Neuronal stem cell (in vitro differentiated cells): ENCODE measurements around the gene TNRC18.
"Not testable (repeated sequence)": the region's sequence is repeated elsewhere in the genome, so short reads cannot be mapped to it uniquely, and the experiment has no call there.

Source experiments
- DNase-seq: peaks from one replicate; pipeline ENCODE4 v3.0.0-alpha.2; 2013; ENCODE audit warnings: low spot score
- H2AFZ ChIP-seq: one replicate; pipeline ENCODE4 v1.6.1; 2013; ENCODE audit warnings: mild to moderate bottlenecking, low read length, inconsistent platforms
- H2AK5ac ChIP-seq: 2 replicates; pipeline ENCODE4 v1.6.1; 2013; ENCODE audit warnings: low read depth, mild to moderate bottlenecking, inconsistent platforms, low read length, moderate library complexity, mixed read lengths
- H2BK120ac ChIP-seq: 2 replicates; pipeline ENCODE4 v1.6.1; 2013; ENCODE audit warnings: low read depth, mild to moderate bottlenecking, inconsistent platforms, low read length, moderate library complexity, mixed read lengths
- H2BK12ac ChIP-seq: one replicate; pipeline ENCODE4 v1.6.1; 2013; ENCODE audit warnings: low read length, inconsistent platforms
- H2BK15ac ChIP-seq: 2 replicates; pipeline ENCODE4 v1.6.1; 2013; ENCODE audit warnings: mild to moderate bottlenecking, low read length, inconsistent platforms, mixed read lengths
- H2BK5ac ChIP-seq: one replicate; pipeline ENCODE4 v1.6.1; 2013; ENCODE audit warnings: inconsistent platforms, mild to moderate bottlenecking, low read length, moderate library complexity
- H3K14ac ChIP-seq: one replicate; pipeline ENCODE4 v1.6.1; 2013; ENCODE audit warnings: low read length, inconsistent platforms
- H3K18ac ChIP-seq: 2 replicates; pipeline ENCODE4 v1.6.1; 2013; ENCODE audit warnings: low read length, inconsistent platforms
- H3K23ac ChIP-seq: 2 replicates; pipeline ENCODE4 v1.6.1; 2013; ENCODE audit warnings: low read depth, mild to moderate bottlenecking, mixed read lengths, low read length, inconsistent platforms; ENCODE audit not compliant: poor library complexity
- H3K27ac ChIP-seq: replicated peaks from 3 replicates; pipeline ENCODE4 v1.5.1; 2013; ENCODE audit warnings: low read length, inconsistent platforms
- H3K27me3 ChIP-seq, 3 experiments: 2 replicates each; pipeline ENCODE4 v1.6.1; 2013; ENCODE audit warnings: low read length in 3 of 3, mild to moderate bottlenecking in 2 of 3, inconsistent platforms in 1 of 3, low read depth in 1 of 3, mixed read lengths in 1 of 3, moderate library complexity in 1 of 3; ENCODE audit not compliant: control insufficient read depth in 3 of 3, insufficient read depth in 3 of 3
- H3K36me3 ChIP-seq, 2 donors: replicated peaks in 1 of 2; 2 replicates each; pipeline ENCODE4 v1.6.1; 2013; ENCODE audit warnings: low read length in 2 of 2; ENCODE audit not compliant: control insufficient read depth in 2 of 2, insufficient read depth in 2 of 2
- H3K4ac ChIP-seq: 2 replicates; pipeline ENCODE4 v1.6.1; 2013; ENCODE audit warnings: inconsistent platforms, mild to moderate bottlenecking, low read length, moderate library complexity
- H3K4me1 ChIP-seq, 2 donors: 1 replicate in 1 of 2; 2 replicates in 1 of 2; pipeline ENCODE4 v1.6.1; 2013; ENCODE audit warnings: low read length in 2 of 2, low read depth in 1 of 2; ENCODE audit not compliant: control insufficient read depth in 2 of 2, insufficient read depth in 1 of 2
- H3K4me2 ChIP-seq: one replicate; pipeline ENCODE4 v1.6.1; 2013; ENCODE audit warnings: mild to moderate bottlenecking, low read length, inconsistent platforms; ENCODE audit not compliant: insufficient read depth, poor library complexity, severe bottlenecking
- H3K4me3 ChIP-seq, 2 donors: 2 replicates each; pipeline ENCODE4 v1.5.1; 2013; ENCODE audit warnings: low read length in 2 of 2, mild to moderate bottlenecking in 2 of 2, inconsistent platforms in 1 of 2, moderate library complexity in 1 of 2
- H3K79me1 ChIP-seq: one replicate; pipeline ENCODE4 v1.6.1; 2013; ENCODE audit warnings: low read depth, mild to moderate bottlenecking, inconsistent platforms, low read length, moderate library complexity
- H3K9ac ChIP-seq: one replicate; pipeline ENCODE4 v1.6.1; 2013; ENCODE audit warnings: mild to moderate bottlenecking, low read depth, low read length, inconsistent platforms; ENCODE audit not compliant: poor library complexity
- H3K9me3 ChIP-seq, 2 donors: replicated peaks in 1 of 2; 2 replicates each; pipeline versions ENCODE3 to v1.6.1; 2013; ENCODE audit warnings: low read length in 2 of 2, mild to moderate bottlenecking in 2 of 2, inconsistent platforms in 1 of 2, low read depth in 1 of 2, mixed read lengths in 1 of 2, moderate library complexity in 1 of 2; ENCODE audit not compliant: control insufficient read depth in 2 of 2, insufficient read depth in 1 of 2
- H4K8ac ChIP-seq: one replicate; pipeline ENCODE4 v1.6.1; 2013; ENCODE audit warnings: low read depth, mild to moderate bottlenecking, inconsistent platforms, low read length, moderate library complexity
- H4K91ac ChIP-seq: one replicate; pipeline ENCODE4 v1.6.1; 2013; ENCODE audit warnings: low read length, low read depth, mild to moderate bottlenecking, inconsistent platforms; ENCODE audit not compliant: poor library complexity
- WGBS, 2 donors: extraction: QIAGEN DNeasy Blood & Tissue Kit; methylation state at CpG; one replicate each; pipeline ENCODE4 v1.1.7; 2013; ENCODE audit warnings: missing lambda C conversion rate in 2 of 2, mixed read lengths in 1 of 2; ENCODE audit not compliant: insufficient read length in 2 of 2, insufficient replicate concordance in 1 of 2; ENCODE audit errors: extremely low coverage in 2 of 2; 5-methylcytosine and 5-hydroxymethylcytosine counted together

The TNRC18 gene

DNA sequence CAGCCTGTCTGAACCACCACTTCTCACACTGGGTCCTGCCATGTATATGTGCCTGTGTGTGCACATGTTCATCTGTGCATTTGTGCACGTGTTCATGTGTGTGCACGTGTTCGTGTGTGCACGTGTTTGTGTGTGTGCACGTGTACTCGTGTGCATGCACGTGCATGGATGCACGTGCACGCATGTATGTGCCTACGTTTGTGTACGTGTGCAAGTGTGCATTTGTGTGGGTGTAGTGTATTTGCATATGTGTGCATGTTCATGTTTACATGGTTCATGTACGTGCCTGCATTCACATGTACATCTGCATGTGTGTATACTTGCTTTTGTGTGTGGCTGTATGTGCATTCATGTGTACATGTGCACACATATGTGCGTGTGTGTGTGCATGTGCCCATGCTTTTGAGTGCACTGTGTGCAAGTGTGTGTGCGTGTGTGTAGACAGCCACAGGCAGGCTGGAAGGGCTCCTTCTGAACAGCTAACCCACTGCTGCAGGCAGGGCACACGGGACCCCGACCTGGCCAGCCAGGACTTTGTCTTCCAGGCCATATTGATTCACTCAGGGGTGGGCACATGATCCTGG is 112.7 kb downstream of the TNRC18 start:
- Histone ChIP-seq H4K91ac (no peak overlapping the region), H3K36me3 (peaks cover 18 to 69% of the 10 kb centered on the region in 2 donors)
- WGBS, 2 donors = no CpG with 5 or more reads among the region's 16 CpGs

DNA sequence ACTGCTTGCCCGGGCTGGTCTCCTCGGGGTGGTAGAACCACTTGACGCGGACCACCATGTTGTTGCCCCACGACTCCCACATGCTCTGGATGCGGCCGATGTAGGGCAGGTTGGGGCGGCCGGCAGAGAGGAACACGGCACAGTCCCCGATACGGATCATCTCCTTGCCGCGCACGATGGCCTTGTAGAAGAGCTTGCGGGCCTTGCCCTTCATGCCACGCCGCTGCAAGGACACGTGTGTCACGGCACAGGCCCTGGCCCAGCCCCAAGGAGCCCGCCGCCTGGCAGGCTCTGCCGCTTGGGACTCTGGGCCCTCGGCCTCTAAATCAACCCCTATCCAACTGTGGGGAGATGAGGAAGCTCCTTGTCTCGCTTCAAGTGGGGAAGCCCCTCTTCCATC is 114.5 kb downstream of the TNRC18 start:
- H2BK5ac ChIP-seq = no peak overlapping the region
- H3K9ac ChIP-seq = no peak overlapping the region
- no peak overlapping the region for H3K18ac ChIP-seq
- peaks cover 0 to 2% of the 10 kb centered on the region in 2 donors for H3K4me1 ChIP-seq
- no peaks in the 10 kb centered on the region for H3K27me3 ChIP-seq
- no CpG with 5 or more reads among the region's 25 CpGs for WGBS, 2 donors
- peak overlapping the region; percentile 43 for H4K8ac ChIP-seq
- H2BK15ac ChIP-seq = no peak overlapping the region
- no peak for DNase-seq
- H3K4me3 ChIP-seq = no peak overlapping the region
- no peak overlapping the region for H3K23ac ChIP-seq
- no peak overlapping the region for H3K4me2 ChIP-seq
- no peak overlapping the region for H4K91ac ChIP-seq
- no peak overlapping the region for H3K27ac ChIP-seq
- H2AFZ ChIP-seq = no peak overlapping the region
- no peak overlapping the region for H2BK120ac ChIP-seq
- no peak overlapping the region for H3K4ac ChIP-seq
- no peak overlapping the region for H2BK12ac ChIP-seq
- peaks cover 3% of the 10 kb centered on the region for H3K79me1 ChIP-seq
- peaks cover 0 to 3% of the 10 kb centered on the region in 2 donors for H3K9me3 ChIP-seq
- peaks cover 12 to 62% of the 10 kb centered on the region in 2 donors for H3K36me3 ChIP-seq
- no peak overlapping the region for H2AK5ac ChIP-seq
- no peak overlapping the region for H3K14ac ChIP-seq

More for the DNA sequence above, 112.7 kb downstream of the TNRC18 start:
- Histone ChIP-seq H3K9ac (peak overlapping the region; percentile 70), H3K23ac (peak overlapping the region; percentile 22), H3K4me3 (no peak overlapping the region), H3K27me3 (no peaks in the 10 kb centered on the region), H3K4me1 (peaks cover 0 to 2% of the 10 kb centered on the region in 2 donors), H2BK12ac (peak overlapping the region; percentile 73), H2BK5ac (no peak overlapping the region), H3K27ac (no peak overlapping the region), H3K9me3 (peaks cover 0 to 3% of the 10 kb centered on the region in 2 donors), H3K14ac (peak overlapping the region; percentile 82), H3K4me2 (no peak overlapping the region), H4K8ac (peak overlapping the region; percentile 20), H3K79me1 (peaks cover 3% of the 10 kb centered on the region), H3K4ac (no peak overlapping the region), H2BK15ac (no peak overlapping the region), H2AK5ac (no peak overlapping the region), H3K18ac (no peak overlapping the region), H2AFZ (no peak overlapping the region), H2BK120ac (no peak overlapping the region)
- no peak for DNase-seq

DNA sequence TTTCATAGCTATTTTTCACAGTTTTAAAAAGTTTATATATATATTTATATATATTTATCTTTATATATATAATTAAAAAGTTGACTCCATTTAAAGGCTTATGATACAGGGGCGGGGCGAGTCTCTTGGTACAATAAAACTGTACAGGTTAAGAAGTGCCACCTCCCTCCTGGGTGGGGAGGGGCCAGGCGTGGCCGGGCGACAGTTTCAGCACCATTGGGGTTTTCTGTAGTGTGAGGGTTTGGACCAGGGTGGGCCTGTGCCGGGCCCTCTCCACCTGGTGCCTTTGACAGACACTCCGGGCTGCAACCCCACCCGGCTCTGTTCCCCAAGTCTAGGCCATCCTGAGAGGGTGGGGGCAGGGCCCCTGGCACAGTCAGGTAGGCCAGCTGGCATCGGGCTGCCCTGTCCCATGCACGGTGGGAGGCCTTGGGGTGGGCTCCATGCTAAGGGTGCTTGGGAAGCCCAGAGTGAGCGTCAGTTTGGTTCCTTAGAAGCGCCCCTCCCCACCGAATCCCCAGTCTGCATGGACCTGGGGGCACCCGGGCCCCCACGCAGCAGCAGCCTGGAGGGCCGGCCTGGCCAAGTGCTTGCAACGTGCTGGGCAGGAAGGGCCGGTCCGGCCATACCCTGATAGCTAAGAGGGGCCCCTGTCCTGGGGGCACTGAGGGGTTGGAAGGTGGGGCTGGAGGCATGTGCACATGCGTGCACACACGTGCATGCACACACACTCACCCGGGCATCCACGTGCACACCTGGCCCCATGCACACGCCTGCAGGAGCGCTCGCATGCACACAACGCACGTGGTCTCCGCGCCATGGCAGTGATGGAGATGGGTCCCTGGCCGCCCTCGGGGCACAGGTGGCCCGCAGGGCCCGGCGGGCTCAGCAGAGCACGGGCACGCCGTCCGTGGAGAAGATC is 116.2 kb downstream of the TNRC18 start:
- H3K4me2 ChIP-seq, H3K9ac ChIP-seq, H3K79me1 ChIP-seq, H4K91ac ChIP-seq, H3K27me3 ChIP-seq, DNase-seq, H3K27ac ChIP-seq, H3K23ac ChIP-seq, H3K18ac ChIP-seq, H2BK5ac ChIP-seq, H2AK5ac ChIP-seq, H3K4ac ChIP-seq, H3K14ac ChIP-seq, H2BK120ac ChIP-seq, H2BK15ac ChIP-seq, H3K4me1 ChIP-seq, H4K8ac ChIP-seq, H3K9me3 ChIP-seq, H2AFZ ChIP-seq: not testable (repeated sequence)
- H3K4me3 ChIP-seq = peak overlapping the region in 1 of 2 donors; percentile 55
- peak overlapping the region; percentile 41 for H2BK12ac ChIP-seq
- H3K36me3 ChIP-seq = peaks cover 12 to 65% of the 10 kb centered on the region in 2 donors
- no CpG with 5 or more reads among the region's 39 CpGs for WGBS, 2 donors

- not testable (repeated sequence) for H3K14ac ChIP-seq, H4K8ac ChIP-seq, H3K4me1 ChIP-seq, H3K9me3 ChIP-seq, H2AK5ac ChIP-seq, H2BK5ac ChIP-seq, H2BK120ac ChIP-seq, H3K79me1 ChIP-seq, H3K4me2 ChIP-seq, H3K18ac ChIP-seq, H2BK15ac ChIP-seq, H3K4ac ChIP-seq, H4K91ac ChIP-seq, H3K27ac ChIP-seq, H2AFZ ChIP-seq, H3K27me3 ChIP-seq, H3K9ac ChIP-seq, DNase-seq, H2BK12ac ChIP-seq, H3K4me3 ChIP-seq
- Histone ChIP-seq H3K23ac (peak overlapping the region; percentile 55), H3K36me3 (peaks cover 9 to 56% of the 10 kb centered on the region in 2 donors)
- no CpG with 5 or more reads among the region's 9 CpGs for WGBS, 2 donors
Measured at GRCh38 chr7:5305050-5305449, 118.6 kb downstream of the TNRC18 start.
